GM21367 (cell line): ENCODE data around the gene AFG1L.
"Not testable (repeated sequence)": the region's sequence is repeated elsewhere in the genome, so short reads cannot be mapped to it uniquely, and the experiment has no call there.

ENCODE experiments used
- ATAC-seq: cut with Tn5 transposase; IDR thresholded peaks from one replicate; pipeline ENCODE4 v1.9.1; 2021; ENCODE audit not compliant: unreplicated experiment

The AFG1L gene

DNA sequence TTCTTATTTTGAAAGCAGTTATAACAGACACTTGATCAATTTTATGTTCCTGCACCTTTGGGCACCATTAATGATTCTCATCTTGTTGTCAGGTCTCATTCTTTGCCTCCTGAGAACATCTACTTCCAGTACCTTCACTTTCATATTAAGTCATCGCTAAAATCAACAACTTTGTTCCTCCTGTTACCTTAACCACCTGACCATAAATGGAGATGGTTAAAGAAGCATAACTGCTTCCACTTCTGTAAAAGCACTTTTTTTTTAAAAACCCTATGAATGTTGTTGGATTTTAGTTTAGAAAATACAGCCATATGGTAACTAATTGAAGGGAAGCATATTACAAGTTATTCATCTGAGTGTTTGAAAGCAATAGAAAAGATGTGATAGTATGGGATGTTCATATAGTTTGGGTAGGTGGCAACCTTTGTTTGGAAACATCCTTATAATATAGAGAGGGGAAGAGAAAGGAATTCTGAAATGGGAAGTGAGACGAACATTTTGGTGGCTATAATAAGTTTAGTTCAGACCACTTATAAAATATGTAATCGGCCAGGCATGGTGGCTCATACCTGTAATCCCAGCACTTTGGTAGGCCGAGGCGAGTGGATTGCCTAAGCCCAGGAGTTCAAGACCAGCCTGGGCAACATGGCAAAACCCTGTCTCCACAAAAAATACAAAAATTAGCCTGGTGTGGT, 53.9 kb downstream of the AFG1L start:
- ATAC-seq: peak; percentile 98

DNA sequence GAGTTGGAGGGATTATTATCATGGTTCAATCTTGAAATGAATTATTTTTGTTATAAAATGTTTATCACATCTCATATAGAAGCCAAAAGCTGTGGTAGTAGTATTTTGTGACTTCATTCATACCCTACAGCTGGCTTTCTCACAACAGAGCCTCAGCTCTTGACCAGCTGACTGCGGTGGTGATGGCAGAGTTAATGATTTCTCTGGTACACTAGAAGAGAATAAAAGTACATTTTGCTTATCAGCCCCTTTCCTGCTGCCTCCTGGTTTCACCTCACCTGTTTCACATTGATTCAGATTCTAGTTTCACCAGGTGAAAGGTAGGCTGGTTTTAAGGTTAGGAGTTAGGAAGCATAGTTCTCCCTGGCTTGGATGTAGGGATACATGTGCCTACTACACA, 55.7 kb downstream of the AFG1L start:
- ATAC-seq: no peak

DNA sequence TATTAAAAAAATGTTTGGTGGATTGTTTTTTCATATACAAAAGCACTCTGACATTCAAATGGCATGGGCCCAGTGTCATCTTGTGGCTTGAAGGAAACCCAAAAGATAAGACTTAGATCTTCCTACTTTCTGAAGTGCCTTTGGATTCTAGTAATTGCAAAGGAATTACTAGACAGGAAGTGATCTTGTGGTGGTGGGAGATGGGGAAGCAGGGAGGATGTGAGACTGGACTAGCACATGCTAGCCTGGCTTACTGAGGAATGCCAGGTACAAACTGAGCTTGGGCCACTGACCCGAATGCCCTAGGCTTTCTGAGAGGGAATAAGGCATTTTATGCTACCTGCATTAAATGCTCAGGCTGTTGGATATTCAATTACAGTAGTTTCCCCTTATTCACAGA, 59.0 kb downstream of the AFG1L start:
- ATAC-seq: no peak

DNA sequence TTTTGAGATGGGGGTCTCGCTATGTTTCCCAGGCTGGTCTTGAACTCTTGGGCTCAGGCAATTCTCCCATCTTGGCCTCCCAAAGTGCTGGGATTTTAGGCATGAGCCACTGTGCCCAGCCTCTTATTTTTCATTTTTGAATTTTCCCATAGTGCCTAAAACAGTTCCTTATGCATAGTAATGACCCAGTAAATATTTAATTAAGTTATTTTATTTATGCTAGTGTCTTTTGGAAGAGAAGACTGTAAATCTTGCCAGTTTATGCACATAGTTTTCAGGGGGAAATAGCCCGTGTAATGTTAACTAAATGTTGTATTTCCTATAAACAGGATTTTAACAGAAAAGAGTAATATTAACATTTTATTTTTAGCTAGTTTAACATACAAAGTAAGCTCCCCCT, 60.3 kb downstream of the AFG1L start:
- ATAC-seq: no peak

DNA sequence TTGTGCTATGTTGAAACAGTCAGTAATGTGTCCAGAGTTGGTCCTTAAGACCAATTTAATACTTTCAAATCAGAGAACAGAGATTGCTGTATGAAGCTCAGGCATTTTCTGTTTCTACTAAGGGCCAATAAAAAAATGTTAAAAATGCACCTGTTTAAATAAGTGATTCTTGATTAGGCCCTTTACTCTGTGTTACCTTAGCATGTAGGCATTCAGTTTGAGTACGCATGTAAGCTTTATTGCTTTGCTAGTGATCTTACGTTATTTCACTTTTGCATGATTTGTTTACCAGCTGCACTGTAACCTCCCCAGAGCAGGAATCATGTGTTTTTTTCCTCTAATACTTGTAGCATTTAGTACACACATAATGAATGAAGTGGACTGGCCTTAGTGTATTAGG, 61.0 kb downstream of the AFG1L start:
- no peak for ATAC-seq

DNA sequence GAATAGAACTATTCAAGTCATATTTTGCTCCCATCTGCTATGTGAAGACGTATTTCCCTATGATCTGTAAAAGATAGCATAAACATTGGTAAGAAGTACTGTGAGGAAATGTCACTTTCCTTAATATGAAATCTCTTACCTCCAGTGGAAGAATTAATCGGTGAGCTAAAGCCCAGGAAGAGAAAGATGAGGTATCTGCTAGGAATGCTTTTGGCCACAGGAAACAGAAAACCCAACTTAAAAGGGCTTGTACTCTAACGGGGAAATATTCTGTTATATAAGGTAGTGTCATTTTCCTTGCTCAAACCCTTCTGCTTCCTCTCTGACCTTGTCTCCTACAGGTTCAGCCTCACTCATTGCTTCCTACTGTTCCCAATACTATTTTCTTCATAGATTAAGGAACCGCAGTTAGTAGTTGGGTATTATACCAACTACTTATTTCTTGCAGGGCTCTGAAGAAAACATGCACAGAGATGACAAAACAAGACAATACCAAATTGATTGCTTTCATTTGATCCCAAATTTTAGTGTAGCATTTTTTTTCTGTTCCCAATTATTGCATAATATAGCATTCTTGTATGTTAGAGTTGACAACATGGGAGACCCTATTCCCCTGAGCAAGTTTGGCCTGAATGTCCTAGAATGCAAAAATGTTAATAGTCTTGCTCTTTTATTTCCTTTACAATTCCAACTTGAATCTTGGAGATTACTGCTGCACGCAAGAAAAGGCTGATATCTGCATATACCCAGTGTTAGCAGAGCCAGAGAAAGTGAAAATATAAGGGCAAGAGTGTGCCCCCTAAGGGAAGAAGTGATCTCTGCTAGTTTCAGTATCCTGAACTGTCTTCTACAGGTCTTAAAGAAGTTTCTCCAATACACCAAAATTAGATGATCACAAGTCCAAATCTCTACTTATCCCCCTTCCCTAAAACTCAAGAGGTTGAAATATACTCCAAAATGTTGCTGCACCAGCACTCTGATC, 65.3 kb downstream of the AFG1L start:
- no peak for ATAC-seq

DNA sequence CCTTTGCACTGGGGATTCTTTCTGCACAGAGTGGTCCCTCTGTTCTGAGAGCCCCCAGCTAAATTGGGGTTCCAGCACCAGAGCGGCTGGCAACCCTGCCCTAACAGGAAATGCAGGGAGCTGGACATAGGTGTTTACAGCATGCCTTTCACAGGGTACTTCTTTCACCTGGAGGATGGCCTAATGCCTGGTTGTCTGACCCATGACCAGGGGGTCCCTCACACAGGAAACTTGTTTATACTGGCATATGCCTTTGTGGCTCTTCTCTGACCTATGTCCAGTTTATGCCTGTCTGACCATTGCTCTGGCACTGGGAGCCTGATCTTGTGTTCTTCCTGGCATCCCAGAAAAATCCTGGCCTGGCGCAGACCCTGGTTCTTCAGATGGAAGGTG, 66.1 kb downstream of the AFG1L start:
- ATAC-seq: no peak

DNA sequence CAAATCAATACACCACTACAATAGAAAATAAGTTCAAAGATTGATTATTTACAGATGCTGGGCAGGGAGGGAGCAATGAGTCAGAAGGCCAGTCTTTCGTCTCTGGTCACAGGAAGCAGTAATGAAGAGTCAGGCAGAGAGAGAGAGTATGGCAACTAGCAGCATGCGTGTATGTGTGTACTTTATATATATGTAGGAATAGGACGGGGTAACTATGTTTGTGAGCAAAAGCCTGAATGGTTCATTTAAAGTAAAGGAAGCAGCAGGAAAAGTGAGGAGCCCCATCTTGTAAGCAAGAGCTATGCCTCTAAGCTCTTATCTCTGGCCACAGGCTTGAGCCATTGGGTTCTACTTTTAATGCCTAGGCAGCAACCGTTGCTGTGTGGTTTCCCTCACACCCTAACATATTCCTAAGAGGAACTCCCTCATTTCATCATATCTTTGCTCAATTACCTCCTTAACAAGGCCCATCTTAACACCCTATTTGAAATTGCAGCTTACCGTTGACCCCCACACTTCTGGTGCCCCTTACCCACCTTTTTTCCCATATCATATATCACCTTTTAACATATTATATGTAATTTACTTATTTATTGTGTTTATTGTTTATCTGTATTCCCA, 66.6 kb downstream of the AFG1L start:
- ATAC-seq: no peak

DNA sequence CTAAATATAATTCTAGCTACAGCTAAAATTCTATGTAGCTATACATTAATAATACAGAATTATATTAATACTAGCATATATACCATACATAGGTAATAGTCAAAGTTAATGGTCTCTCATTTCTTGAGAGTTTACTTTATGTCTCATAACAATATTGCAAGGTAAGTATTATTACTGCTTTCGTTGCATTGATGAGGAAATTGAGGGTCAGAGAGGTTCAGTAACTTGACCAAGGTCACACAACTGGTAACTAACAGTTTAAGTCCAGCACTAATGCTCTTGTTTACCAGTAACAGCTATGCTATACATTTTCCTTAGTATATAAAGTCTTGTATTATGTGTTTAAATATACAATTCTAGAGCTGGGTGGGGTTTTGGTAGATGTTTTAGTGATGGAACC, 67.6 kb downstream of the AFG1L start:
- no peak for ATAC-seq

DNA sequence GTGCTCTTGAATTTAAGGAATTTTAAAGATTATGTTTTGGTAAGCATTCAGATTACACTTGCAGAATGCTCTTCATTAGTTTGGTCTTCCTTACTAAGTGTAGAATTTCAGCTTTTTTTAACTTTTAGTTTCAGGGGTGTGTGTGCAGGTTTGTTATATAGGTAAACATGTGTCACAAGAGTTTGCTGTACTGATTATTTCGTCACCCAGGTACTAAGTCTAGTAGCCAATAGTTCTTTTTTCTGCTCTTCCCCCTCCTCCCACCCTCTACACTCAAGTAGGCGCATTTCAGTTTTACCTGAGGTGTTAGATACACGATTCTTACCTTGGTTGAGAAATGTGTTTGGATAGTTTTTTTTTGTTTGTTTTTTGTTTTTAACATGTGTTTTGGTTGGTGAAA, 68.3 kb downstream of the AFG1L start:
- no peak for ATAC-seq

DNA sequence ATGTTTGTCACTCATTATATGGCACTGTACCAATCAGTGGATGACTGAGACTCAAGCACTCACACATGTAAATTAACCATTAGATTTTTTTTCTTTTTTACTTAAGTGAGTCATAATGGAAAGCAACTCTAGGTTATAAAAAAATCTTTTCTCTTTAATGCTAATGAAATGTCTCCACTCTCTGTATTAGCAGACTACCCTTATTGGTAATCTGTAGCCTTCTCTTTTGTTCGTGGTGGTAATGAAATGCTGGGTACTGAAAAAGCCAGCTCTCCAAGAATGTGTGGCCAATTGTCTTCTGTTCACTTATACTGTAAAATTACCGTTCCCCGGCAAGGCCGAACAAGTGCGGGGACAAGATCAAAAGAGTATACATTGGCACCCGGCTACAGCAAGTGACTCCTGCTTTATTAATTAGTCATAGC, 69.0 kb downstream of the AFG1L start:
- no peak for ATAC-seq

DNA sequence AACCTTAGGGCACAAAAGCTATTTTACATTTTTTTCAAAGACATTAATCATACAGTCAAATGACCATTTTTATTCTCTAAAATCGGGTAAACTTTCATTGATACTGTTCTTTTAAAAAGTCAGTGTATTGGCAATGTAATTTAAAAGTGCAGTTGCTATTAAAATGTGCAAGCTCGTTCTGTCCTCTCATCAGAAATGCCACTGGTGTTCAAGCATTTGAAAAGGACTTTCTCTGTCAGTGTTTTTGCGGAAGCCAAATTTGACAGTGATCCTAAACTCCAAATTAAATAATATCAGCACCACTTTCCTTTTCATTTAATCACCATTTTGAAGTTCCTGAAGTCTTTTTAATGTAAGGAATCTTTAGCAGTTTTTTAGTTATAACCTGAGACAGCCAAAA, 69.6 kb downstream of the AFG1L start:
- no peak for ATAC-seq

DNA sequence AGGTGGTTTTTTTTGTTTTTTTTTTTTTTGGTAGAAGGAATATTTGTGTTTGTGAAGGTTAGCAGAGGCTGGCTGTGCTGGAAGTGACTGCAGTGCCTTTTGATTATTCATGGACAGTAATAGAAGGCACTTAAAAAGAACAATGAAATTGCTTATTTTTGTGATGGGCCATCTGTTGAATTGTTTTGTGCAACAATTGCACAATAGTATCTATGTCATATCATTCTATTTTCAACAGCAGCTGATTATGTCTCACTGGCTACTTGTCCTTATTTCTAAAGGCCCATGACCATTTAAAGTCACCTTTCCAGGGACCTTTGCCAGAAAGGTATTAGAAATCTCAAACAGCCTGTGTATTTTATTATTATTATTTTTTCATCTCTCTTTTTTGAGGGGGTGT, 70.6 kb downstream of the AFG1L start:
- no peak for ATAC-seq

DNA sequence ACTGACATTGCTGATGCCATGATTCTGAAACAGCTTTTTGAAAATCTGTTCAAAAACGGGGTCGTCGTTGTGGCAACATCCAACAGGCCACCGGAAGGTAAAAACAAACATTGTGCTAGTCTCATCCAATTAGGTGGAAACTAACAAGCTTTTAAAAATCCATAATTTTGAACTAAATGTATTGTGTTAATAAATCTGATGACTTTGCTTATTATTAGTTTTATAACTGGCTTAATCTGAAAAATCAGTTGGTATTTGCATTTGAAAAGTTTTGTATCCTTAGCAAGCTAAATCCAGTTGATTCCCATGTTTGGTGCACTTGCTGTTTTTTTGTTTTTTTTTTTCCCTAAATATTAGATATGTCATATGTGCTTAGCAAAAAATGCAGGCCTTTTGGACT, 71.4 kb downstream of the AFG1L start:
- ATAC-seq: no peak

DNA sequence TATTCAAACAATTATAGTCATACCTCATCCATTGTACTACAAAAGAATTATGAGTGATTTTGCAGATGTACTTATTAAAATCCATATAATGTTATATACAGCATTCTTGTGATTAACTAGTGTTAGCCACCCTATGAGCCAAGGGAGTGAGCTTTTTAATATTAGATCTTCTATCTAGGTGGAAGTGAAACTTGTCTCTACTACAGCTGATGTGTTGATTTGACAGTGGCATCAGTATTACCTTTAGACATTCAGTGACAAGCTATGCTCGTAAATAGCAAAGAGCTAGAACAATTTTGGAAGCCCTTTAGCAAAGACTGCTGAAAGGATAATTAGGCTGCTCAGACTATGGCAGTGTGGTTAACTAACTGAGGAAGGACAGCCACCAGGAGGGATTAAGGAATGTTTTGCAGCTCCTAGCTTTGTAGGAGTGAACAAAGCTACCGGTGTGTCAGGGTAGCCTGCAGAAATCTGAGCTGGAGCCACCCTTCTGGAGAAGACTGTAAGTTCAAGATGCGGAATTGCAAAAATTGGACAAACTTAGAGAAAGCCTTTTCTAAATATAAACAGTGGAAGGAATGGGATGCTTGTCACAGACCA, 73.7 kb downstream of the AFG1L start:
- ATAC-seq: no peak

DNA sequence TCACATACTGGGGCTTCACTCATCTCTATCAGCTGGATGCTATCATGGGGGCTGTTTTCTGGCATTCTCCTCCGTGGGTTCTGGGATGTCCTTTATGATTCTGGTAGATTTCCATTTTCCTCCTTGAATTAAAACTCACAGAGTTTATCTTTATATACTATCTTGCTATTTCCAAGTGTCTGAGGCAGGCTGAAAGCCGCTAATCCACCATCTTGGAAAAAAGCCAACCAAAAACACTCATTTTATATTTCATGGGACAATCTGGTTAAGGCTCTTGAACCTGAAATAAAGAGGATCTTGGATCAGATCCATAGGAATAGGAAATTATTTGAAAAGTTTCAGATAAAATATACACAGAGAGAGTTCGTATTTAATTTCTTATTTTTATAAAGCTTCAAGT, 86.0 kb downstream of the AFG1L start:
- no peak for ATAC-seq

DNA sequence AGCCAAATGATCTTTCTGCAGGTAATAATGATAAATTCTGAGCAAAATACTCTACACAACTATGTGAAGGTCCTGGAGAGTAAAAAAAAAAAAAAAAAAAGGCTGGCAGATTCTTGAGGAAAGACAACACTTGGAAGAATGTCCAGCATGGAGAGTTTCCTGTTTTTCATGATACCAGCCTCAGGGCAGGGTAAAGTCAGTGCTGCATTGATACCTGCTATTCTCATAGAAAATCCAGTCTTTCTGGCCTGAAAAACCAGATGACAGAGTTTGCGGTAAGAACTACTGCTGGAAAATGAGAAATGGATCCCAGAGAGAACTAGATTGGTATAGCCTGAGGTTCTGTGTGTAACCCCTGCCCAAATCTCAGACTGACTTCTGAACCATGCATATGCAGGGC, 89.1 kb downstream of the AFG1L start:
- no peak for ATAC-seq

DNA sequence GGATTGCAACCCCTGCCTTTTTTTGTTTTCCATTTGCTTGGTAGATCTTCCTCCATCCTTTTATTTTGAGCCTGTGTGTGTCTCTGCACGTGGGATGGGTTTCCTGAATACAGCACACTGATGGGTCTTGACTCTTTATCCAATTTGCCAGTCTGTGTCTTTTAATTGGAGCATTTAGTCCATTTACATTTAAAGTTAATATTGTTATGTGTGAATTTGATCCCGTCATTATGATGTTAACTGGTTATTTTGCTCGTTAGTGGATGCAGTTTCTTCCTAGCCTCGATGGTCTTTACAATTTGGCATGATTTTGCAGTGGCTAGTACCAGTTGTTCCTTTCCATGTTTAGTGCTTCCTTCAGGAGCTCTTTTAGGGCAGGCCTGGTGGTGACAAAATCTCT, 94.3 kb downstream of the AFG1L start:
- ATAC-seq: not testable (repeated sequence)

DNA sequence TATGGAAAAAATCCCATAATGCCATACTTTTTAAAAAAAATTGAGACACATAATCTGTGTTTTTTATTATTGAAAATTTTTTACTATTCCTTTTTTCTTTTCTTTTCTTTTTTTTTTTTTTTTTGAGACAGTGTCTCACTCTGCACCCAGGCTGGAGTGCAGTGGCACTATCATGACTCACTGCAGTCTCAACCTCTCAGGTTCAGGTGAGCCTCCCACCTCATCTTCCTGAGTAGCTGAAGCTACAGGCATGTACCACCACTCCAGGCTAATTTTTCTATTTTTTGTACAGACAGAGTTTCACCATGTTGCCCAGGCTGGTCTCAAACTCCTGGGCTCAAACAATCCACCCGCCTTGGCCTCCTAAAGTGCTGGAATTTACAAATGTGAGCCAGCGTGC, 100.4 kb downstream of the AFG1L start:
- no peak for ATAC-seq

DNA sequence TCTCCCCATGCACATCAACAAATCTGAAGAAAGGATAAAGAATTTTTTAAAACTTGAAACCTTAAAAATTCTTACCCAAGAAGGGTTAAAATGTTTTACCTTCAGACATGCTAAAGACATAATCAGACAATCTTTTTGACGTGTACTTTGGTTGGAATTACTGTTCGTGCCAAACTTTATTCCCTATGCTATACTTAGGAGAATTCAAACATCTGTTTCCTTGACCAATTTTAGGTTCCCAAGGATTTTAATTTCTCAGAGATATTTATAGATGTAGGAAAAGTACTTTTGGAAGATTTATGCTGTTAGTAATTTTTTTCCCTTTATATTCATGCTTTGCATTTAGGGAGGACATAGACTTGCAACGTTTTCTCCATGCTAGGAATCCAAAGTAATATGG, 108.4 kb downstream of the AFG1L start:
- ATAC-seq: no peak

DNA sequence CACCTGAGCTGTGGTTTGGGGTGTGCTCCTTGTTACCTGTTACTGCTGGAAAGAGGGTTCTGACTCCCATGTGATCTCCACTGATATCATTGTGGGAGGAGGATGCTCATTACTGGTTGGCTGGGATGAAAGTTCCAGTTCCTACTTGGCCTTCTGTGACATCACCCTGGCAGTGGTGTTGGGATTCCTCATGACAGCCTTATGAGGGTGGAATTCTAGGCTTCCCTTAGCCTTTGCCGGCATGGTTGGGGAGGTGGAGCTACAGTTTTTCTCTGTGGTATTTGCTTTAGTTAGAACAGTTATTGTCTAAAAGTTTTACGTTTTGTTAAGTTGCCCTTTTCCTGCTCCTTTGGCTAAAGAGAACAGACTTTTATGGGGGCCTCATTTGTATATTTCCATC, 112.1 kb downstream of the AFG1L start:
- no peak for ATAC-seq
